Posterior cingulate gyrus (tissue), 11 donors: ENCODE measurements around the gene FAM20C.

Experiments used
- DNase-seq, 10 donors: peaks; one replicate each; pipeline versions ENCODE4 v3.0.0 to v3.0.0-alpha.2; 2020 to 2021; ENCODE audit warnings: mixed read lengths in 3 of 10
- intact Hi-C: fragments of 100-400 bp; cut with DNase I; formaldehyde crosslinking; loops from one replicate; pipeline ENCODE4 v1.15.1; 2023

The FAM20C gene

GRCh38 chr7:191981-192649 is at the start of gene FAM20C:
FAM20C (plus strand) TSS chr7:192571; CDS start chr7:193200, 629 bp downstream.
- intact Hi-C loops, result loop anchor here (2.0 to 5.0 kb wide), 2 partner anchors 40 to 43 kb away; no protein-coding TSS in a partner anchor
- DNase-seq, result peak; percentile 73 to 98 (median 86)

- peak in 2 of 10 donors; percentile 55 to 69 for DNase-seq
- intact Hi-C loops, result no loop called here
Observed at GRCh38 chr7:143145-143751, 49.1 kb upstream of the FAM20C start.

- intact Hi-C loops, result no loop called here
- peak in 3 of 10 donors; percentile 24 to 50 (median 38) for DNase-seq
Observed at GRCh38 chr7:143811-144453, 48.4 kb upstream of the FAM20C start.

- intact Hi-C loops, result no loop called here
- peak in 2 of 10 donors; percentile 31 to 35 for DNase-seq
Observed at GRCh38 chr7:144454-144826, 47.9 kb upstream of the FAM20C start.

- peak in 1 of 10 donors; percentile 9 for DNase-seq
- intact Hi-C loops, result no loop called here
Observed at GRCh38 chr7:145863-146262, 46.5 kb upstream of the FAM20C start.

GRCh38 chr7:148543-148931 is 43.8 kb upstream of the FAM20C start:
- DNase-seq, result no peak
- intact Hi-C loops, result loop anchor here (2.0 kb wide), 1 partner anchor 44 kb away; the partner anchor contains the start of gene FAM20C

- intact Hi-C loops, result loop anchor here (2.0 kb wide), 1 partner anchor 44 kb away; the partner anchor contains the start of gene FAM20C
- peak; percentile 89 to 99 (median 95) for DNase-seq
Observed at GRCh38 chr7:148932-149790, 43.2 kb upstream of the FAM20C start.

- intact Hi-C loops, result loop anchor here (1.0 to 2.0 kb wide), 2 partner anchors 10 to 43 kb away; partner anchors contain the start of gene FAM20C
- peak in 7 of 10 donors; percentile 28 to 91 (median 34) for DNase-seq
Observed at GRCh38 chr7:149791-150636, 42.4 kb upstream of the FAM20C start.

- DNase-seq, result peak in 3 of 10 donors; percentile 42 to 64 (median 42)
- intact Hi-C loops, result loop anchor here (1.0 kb wide), 1 partner anchor 9 kb away; no protein-coding TSS in a partner anchor
Observed at GRCh38 chr7:150811-151221, 41.6 kb upstream of the FAM20C start.

- peak in 3 of 10 donors; percentile 27 to 54 (median 43) for DNase-seq
- intact Hi-C loops, result no loop called here
Observed at GRCh38 chr7:151346-152050, 40.9 kb upstream of the FAM20C start.

- intact Hi-C loops, result no loop called here
- DNase-seq, result peak in 2 of 10 donors; percentile 54 to 61
Observed at GRCh38 chr7:152702-153391, 39.5 kb upstream of the FAM20C start.

GRCh38 chr7:153604-154003 is 38.8 kb upstream of the FAM20C start:
- DNase-seq, result peak in 4 of 10 donors; percentile 6 to 75 (median 51)
- intact Hi-C loops, result no loop called here

GRCh38 chr7:154096-154799 is 38.1 kb upstream of the FAM20C start:
- peak in 4 of 10 donors; percentile 8 to 81 (median 38) for DNase-seq
- intact Hi-C loops, result no loop called here

- peak in 4 of 10 donors; percentile 2 to 51 (median 42) for DNase-seq
- intact Hi-C loops, result no loop called here
Observed at GRCh38 chr7:155469-155900, 36.9 kb upstream of the FAM20C start.

GRCh38 chr7:156111-157007 is 36.0 kb upstream of the FAM20C start:
- peak in 5 of 10 donors; percentile 5 to 78 (median 52) for DNase-seq
- intact Hi-C loops, result no loop called here

- peak in 3 of 10 donors; percentile 1 to 55 (median 5) for DNase-seq
- intact Hi-C loops, result no loop called here
Observed at GRCh38 chr7:157008-157310, 35.4 kb upstream of the FAM20C start.
